Stimulated activated CD8-positive, alpha-beta memory T cell treated with anti-CD3 and anti-CD28 coated beads, Interleukin-12 subunit alpha, Interleukin-12 subunit beta, amount 100 ng/mL, for 4 hours (primary cell): Measurements from ENCODE around the gene WDR37.

Experiments
- DNase-seq: peaks from one replicate; pipeline ENCODE4 v3.0.0-alpha.2; 2020; ENCODE audit warnings: low read depth

The WDR37 gene

GRCh38 chr10:1074052-1074747 is 18.0 kb downstream of the WDR37 start:
- DNase-seq = no peak

DNA sequence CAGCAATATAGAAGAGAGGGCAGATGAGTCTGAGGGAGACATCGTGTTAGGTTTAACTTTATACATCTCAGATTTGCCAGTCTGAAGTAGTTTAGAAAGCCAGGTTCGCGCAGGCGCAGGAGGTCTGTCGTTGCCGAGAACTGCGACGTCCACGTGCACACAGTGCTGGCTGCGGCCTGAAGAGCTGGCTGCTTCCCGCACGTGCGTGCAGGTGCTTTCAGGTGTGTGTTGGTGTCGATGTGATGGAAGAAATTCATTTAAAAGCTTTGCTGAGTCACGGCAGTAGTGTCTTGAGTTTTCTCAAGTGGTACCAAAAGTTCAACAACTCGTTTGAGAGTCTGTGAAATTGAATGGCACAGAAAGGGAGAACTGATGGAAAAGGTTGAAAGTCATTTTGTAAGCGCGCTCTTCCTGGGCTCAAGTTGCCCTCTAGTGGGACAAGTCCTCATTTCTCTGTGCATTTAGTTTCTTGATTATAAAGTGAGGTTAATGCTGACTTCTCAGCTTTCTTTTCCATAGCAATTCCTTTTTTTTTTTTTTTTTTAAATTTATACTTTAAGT is 18.6 kb downstream of the WDR37 start:
- no peak for DNase-seq

DNA sequence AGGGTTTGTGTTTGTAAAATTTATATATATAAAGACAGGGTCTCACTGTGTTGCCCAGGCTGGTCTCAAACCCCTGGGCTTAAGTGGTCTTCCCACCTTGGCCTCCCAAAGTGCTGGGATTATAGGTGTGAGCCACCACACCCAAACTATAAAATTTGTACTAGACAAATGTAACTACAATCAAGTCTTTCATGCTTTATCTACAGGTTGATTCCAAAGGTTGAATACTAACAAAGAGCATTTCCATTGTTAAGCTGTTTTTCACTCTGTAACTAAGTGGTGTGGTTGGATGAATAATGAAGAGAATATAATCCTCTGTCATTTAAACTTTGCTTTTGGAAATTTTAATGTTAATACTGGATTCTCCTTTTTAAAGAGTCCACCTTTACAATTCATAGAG is 22.5 kb downstream of the WDR37 start:
- no peak for DNase-seq

DNA sequence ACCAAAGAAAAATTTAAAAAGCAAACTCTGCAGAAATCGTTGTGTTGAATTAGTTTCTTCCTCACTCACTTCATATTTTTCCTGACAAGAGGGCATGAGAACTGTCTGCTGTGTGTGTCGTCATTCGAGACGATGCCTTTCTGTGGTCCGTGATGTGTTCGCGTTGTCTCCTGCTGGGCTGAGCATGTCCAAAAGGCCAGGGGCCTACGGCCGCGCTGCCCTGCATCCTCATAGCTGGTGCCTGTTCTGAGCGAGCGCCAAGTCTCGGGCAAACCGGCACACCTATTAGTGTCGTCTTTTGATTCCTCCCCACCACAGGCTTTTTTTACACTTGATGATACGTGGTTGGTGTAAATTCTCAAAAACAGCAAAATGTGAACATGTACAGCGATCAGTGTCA is 27.4 kb downstream of the WDR37 start:
- DNase-seq = no peak

DNA sequence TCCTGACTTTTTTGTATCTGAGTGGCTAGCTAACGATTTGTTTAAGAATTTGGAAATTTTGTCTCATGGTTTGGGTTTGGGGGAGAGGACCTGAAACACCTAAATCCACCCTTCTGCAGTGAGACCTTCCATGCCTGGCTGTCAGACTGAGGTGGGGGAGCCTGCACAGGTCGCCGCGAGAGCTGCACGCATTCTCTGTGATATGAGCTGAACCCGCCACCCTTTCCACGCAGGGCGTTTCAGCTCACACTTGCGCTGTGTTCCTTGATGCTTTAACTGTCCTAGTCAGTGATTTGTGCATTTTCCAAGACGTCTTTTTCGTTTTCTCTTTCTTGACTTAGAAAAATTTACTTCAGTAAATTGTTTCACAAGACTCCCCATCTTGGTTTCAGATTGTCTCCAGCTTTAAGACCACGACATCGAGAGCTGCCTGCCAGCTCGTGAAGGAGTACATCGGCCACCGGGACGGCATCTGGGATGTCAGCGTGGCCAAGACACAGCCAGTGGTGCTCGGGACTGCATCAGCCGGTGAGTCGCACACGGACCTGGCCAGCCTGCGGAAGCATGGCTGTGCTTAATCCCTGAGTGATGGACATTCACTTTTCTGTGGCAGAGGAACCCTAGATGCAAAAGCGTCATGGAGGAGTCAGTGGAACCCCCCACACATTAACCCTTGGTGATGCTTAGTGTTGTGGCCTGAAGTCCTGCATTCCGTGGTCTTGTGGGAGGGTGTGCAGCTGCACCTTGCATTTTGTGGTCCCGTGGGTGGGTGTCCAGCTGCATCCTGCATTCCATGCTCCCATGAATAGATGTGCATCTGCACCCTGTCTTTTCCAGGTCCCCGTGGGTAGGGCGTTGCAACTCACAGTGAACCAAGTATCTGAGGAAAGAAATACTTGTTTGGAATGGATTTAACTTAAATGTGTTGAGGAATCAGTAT is 28.1 kb downstream of the WDR37 start:
- DNase-seq = no peak

DNA sequence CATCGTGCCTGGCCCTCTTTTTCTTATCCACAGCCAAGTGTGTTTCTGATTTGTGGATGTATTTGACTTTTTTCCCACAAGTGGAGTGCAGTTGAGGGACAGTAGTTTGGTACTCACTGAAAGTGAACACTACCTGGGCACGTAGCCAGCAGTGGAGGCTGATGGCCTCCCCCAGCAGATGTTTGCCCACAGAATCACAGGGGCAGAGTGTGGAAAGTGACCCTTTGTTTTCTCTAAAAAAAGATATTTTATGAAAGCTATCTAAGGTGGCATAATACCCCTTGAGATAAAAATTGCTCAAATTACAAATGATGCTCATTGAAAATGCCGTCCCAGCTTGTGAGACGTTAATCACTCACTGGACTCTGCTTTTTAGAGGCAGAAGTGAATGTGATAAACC is 29.1 kb downstream of the WDR37 start:
- no peak for DNase-seq

DNA sequence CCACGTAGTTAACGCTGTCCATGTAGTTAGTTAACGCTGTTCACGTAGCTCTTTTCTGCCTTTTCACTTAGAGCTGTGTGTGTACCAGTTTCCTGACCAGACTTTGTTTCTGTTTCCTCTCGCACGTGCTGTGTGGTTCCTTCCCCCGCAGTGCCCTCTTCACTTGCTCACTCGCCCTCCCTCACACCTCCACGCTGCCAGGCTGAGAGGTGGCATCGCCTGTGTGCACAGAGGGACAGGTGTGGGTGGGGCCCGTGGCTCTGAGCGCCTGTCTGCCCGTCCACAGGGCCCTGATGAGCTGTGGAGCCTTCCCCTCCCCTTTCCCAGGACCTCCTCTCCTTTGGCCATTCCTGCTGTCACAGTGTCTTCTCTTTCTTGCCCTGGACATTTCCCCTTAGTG is 30.6 kb downstream of the WDR37 start:
- DNase-seq = no peak

- DNase-seq = no peak
These were observed 33.0 kb downstream of the WDR37 start for GRCh38 chr10:1089017-1089689.

DNA sequence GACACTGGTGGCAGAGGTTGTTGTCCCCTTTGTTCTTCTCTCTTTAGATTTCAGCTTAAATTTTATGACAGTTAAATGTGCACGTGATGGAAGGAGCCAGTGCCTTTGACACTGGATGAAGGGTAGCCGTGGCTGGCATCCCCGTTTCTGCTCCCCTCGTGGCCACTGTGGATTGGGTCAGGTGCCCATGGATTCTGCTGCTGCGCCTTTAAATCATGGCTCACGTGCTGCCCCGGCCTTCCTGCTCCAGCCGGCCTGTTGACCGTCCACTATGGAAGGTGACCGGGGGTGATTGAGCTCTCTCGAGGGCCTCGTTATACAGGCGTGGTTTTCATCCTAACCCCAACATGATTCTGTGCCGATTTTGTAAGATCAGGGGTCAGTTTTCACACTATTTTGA is 34.5 kb downstream of the WDR37 start:
- DNase-seq = no peak

GRCh38 chr10:1093696-1094095 is 37.5 kb downstream of the WDR37 start:
- no peak for DNase-seq

- DNase-seq = no peak
These were observed 38.2 kb downstream of the WDR37 start for GRCh38 chr10:1094112-1095057.

DNA sequence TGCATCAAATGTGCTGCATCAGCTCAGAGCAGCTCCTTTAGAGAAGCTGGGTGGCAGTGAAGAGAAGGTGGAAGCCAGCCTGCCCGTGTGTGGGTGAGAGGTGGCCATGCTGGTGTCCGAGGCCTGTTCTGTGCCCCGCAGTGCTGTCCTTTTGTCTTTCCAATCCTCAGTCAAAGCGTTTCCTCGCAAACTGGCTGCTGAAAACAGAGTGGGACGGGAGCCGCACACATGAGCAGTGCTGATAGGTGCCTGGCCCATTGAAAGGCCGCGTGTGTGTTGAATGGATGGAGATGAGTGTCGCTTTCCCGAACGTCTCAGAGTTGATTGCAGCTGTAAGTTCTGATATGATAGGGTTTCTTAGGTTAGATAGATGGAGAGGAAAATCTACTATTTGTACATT is 39.3 kb downstream of the WDR37 start:
- no peak for DNase-seq

GRCh38 chr10:1096287-1096889 is 40.2 kb downstream of the WDR37 start:
- no peak for DNase-seq

GRCh38 chr10:1097436-1097835 is 41.3 kb downstream of the WDR37 start:
- DNase-seq = no peak

DNA sequence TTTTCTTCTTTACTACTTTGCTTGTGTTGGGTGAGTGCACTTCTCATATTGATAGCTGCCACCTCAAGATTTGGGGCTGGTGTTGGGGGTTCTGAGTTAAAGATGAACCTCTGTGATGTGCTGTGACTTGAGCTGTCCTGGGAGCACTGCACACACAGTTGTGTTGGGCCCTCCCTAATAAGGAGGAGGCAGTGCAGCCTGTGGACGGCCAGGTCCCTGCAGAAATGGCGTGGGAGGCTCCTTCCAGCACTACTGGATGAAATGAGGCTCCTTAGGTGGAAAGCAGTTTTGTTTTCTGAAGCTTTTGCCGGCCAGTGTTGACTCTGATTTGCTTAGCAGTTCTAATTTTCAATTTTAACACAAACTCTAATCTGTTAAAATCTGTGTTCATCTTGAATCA is 44.0 kb downstream of the WDR37 start:
- no peak for DNase-seq

DNA sequence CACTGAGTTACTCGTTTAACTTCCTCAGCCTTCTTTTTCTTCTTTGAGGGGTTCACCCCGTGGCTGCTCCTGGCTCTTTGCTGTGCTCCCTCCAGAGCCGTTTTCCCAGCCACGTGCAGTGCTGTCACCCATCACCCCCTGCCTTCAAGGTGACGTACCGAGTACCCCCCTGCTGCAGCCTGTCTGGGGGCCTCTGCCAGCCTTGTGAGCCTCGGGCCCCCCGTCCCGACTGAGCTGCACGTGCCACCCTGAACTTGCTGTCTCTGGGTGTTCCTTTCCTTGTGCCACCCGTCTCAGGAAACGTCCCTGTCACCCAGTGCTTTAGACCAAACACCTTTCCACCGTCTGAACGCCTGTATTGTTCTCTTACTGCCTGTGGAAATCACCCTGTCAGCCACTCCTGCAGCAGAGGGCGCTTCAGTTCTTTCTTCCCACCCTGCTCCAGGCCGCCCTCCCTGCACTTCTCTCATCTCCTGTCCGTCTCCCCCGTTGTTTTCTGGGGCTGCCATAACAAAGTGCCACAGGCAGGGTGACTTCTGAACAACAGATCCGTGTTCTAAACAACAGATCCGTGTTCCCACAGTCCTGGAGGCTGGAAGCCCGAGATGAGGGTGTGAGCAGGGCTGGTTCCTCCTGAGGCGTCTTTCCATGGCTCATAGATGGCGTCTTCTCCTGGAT is 44.6 kb downstream of the WDR37 start:
- no peak for DNase-seq

DNA sequence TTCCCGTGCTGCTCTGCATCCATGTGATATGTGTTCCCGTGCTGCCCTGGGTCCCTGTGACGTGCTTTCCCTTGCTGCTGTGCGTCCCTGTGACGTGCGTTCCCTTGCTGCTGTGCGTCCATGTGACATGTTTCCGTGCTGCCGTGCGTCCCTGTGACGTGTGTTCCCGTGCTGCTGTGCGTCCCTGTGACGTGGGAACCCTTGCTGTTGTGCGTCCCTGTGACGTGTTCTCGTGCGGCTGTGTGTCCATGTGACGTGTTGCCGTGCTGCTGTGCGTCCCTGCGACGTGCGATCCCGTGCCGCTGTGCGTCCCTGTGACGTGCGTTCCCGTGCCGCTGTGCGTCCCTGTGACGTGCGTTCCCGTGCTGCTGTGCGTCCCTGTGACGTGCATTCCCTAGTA is 45.8 kb downstream of the WDR37 start:
- no peak for DNase-seq

GRCh38 chr10:1102416-1102815 is 46.2 kb downstream of the WDR37 start:
- no peak for DNase-seq

- no peak for DNase-seq
These were observed 46.6 kb downstream of the WDR37 start for GRCh38 chr10:1102831-1103230.

DNA sequence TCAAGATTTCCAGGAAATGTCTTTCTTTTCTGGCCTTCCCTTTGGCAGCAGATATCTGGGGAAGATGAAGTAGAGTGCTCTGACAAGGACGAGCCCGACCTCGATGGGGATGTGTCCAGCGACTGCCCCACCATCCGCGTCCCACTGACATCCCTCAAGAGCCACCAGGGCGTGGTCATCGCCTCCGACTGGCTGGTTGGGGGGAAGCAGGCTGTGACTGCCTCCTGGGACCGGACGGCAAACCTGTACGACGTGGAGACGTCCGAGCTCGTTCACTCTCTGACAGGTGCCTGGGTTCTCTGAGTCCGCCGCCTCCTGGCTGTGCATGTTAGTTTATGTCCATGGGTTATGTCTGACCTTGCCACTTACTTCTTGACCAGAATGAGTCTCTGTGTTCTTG is 47.4 kb downstream of the WDR37 start:
- no peak for DNase-seq
